GM21367 (cell line): Measurements from ENCODE around the gene NPY4R.
"Not testable (repeated sequence)": the region's sequence is repeated elsewhere in the genome, so short reads cannot be mapped to it uniquely, and the experiment has no call there.

ENCODE experiments used
- ATAC-seq: cut with Tn5 transposase; IDR thresholded peaks from one replicate; pipeline ENCODE4 v1.9.1; 2021; ENCODE audit not compliant: unreplicated experiment

The NPY4R gene

GRCh38 chr10:46465765-46466164 lies at the start of gene NPY4R:
TSS of gene NPY4R (minus strand) at chr10:46465958. CDS start at chr10:46462635, 3,323 bp downstream.
- ATAC-seq: not testable (repeated sequence)

- no peak for ATAC-seq
These were observed 49.6 kb upstream of the NPY4R start for GRCh38 chr10:46515366-46515765.

- ATAC-seq: no peak
These were observed 49.1 kb upstream of the NPY4R start for GRCh38 chr10:46514899-46515298.

- ATAC-seq: no peak
These were observed 48.7 kb upstream of the NPY4R start for GRCh38 chr10:46514431-46514861.

GRCh38 chr10:46513333-46513732 lies 47.6 kb upstream of the NPY4R start:
- not testable (repeated sequence) for ATAC-seq

GRCh38 chr10:46512725-46513124 lies 47.0 kb upstream of the NPY4R start:
- not testable (repeated sequence) for ATAC-seq

GRCh38 chr10:46512002-46512401 lies 46.2 kb upstream of the NPY4R start:
- not testable (repeated sequence) for ATAC-seq

GRCh38 chr10:46499990-46500389 lies 34.2 kb upstream of the NPY4R start:
- ATAC-seq: not testable (repeated sequence)

- not testable (repeated sequence) for ATAC-seq
These were observed 33.4 kb upstream of the NPY4R start for GRCh38 chr10:46498985-46499703.

- not testable (repeated sequence) for ATAC-seq
These were observed 32.1 kb upstream of the NPY4R start for GRCh38 chr10:46497878-46498277.

- ATAC-seq: not testable (repeated sequence)
These were observed 31.6 kb upstream of the NPY4R start for GRCh38 chr10:46497401-46497800.

- not testable (repeated sequence) for ATAC-seq
These were observed 25.8 kb upstream of the NPY4R start for GRCh38 chr10:46491364-46492114.

- not testable (repeated sequence) for ATAC-seq
These were observed 24.5 kb upstream of the NPY4R start for GRCh38 chr10:46490285-46490684.

GRCh38 chr10:46486459-46486858 lies 20.7 kb upstream of the NPY4R start:
- ATAC-seq: not testable (repeated sequence)

GRCh38 chr10:46474746-46475320 lies 9.1 kb upstream of the NPY4R start:
- not testable (repeated sequence) for ATAC-seq

- not testable (repeated sequence) for ATAC-seq
These were observed 8.0 kb upstream of the NPY4R start for GRCh38 chr10:46473758-46474157.

GRCh38 chr10:46470134-46470533 lies 4.4 kb upstream of the NPY4R start:
- not testable (repeated sequence) for ATAC-seq

GRCh38 chr10:46468119-46468809 lies 2.5 kb upstream of the NPY4R start:
- not testable (repeated sequence) for ATAC-seq

GRCh38 chr10:46463608-46464007 lies 2.1 kb downstream of the NPY4R start:
- not testable (repeated sequence) for ATAC-seq

- not testable (repeated sequence) for ATAC-seq
These were observed 3.5 kb downstream of the NPY4R start for GRCh38 chr10:46462276-46462675.

GRCh38 chr10:46459579-46459978 lies 6.2 kb downstream of the NPY4R start:
- not testable (repeated sequence) for ATAC-seq
